ENCODE data around the gene ACOXL.
A peak's percentile ranks its signal among the peaks of the same experiment; 100 is the strongest.

The ACOXL gene

GRCh38 chr2:111119822-111120252 lies 387.5 kb downstream of the ACOXL start:
- no peak overlapping the region for H2AK5ac ChIP-seq (ENCODE audit: low read length, severe bottlenecking)
- peak overlapping the region; percentile 76 for H3K4me3 ChIP-seq (ENCODE audit: insufficient read depth in 1 of 2, low read depth in 1 of 2, low read length in 2 of 2)
- peaks cover 43% of the 10 kb centered on the region for H3K4me1 ChIP-seq (ENCODE audit: control insufficient read depth, insufficient read depth, low read depth, low read length)
- H4K91ac ChIP-seq (ENCODE audit: low read length): no peak overlapping the region
- H3K27ac ChIP-seq (ENCODE audit: low read length, poor library complexity, severe bottlenecking): no peak overlapping the region
- no peaks in the 10 kb centered on the region for H3K9me3 ChIP-seq (ENCODE audit: control insufficient read depth, low read length)
- H4K8ac ChIP-seq (ENCODE audit: low read length): no peak overlapping the region
- no peak overlapping the region for H2BK120ac ChIP-seq (ENCODE audit: low read depth, low read length)
- H3K23ac ChIP-seq (ENCODE audit: low read length in 2 of 2): peak overlapping the region; percentile 64 to 73
- no peak overlapping the region for H2BK15ac ChIP-seq (ENCODE audit: low read depth, poor library complexity, severe bottlenecking)
- peaks cover 7 to 9% of the 10 kb centered on the region in 2 experiments for H3K36me3 ChIP-seq (ENCODE audit: control insufficient read depth in 1 of 2, insufficient read depth in 2 of 2, low read depth in 1 of 2, low read length in 2 of 2)
- H2AFZ ChIP-seq (ENCODE audit: low read depth, low read length): peak overlapping the region; percentile 92
- no peak overlapping the region for H2BK12ac ChIP-seq (ENCODE audit: low read length in 2 of 2)
- peak overlapping the region; percentile 99 for H3K4me2 ChIP-seq (ENCODE audit: low read length, poor library complexity, severe bottlenecking)
- H2BK5ac ChIP-seq (ENCODE audit: low read depth, low read length, poor library complexity, severe bottlenecking): no peak overlapping the region
- H3K18ac ChIP-seq (ENCODE audit: low read depth in 1 of 2, low read length in 2 of 2): peak overlapping the region in 1 of 2 experiments; percentile 15
- 1% methylated on average over 27 of the region's 27 CpGs for WGBS
- no peak overlapping the region for H3K4ac ChIP-seq (ENCODE audit: low read depth in 1 of 2, low read length in 2 of 2)
- no peak overlapping the region for H3K14ac ChIP-seq (ENCODE audit: low read length in 2 of 2)
- DNase-seq: no peak
- peaks cover 14% of the 10 kb centered on the region for H3K79me1 ChIP-seq (replicated peaks; ENCODE audit: low read length, poor library complexity, severe bottlenecking)
- peak overlapping the region; percentile 63 for H3K9ac ChIP-seq (ENCODE audit: low read length)
- peaks cover 19 to 25% of the 10 kb centered on the region in 2 experiments for H3K27me3 ChIP-seq (ENCODE audit: control insufficient read depth in 1 of 2, insufficient read depth in 1 of 2, low read length in 2 of 2)

GRCh38 chr2:111120253-111121027 lies 388.1 kb downstream of the ACOXL start, which contains the start of gene BCL2L11:
TSS of gene BCL2L11 (plus strand) at chr2:111120914. CDS start at chr2:111123746, 2,832 bp downstream.
- Histone ChIP-seq H3K4me2 (ENCODE audit: low read length, poor library complexity, severe bottlenecking) (peak within 1 kb of the TSS; percentile 99), H3K4me3 (ENCODE audit: insufficient read depth in 1 of 2, low read depth in 1 of 2, low read length in 2 of 2) (peak within 1 kb of the TSS; percentile 93 to 94), H2BK5ac (ENCODE audit: low read depth, low read length, poor library complexity, severe bottlenecking) (no peak within 1 kb of the TSS), H3K79me1 (replicated peaks; ENCODE audit: low read length, poor library complexity, severe bottlenecking) (peaks cover 18% of the 10 kb centered on the region), H2BK12ac (ENCODE audit: low read length in 2 of 2) (peak within 1 kb of the TSS in 1 of 2 experiments; percentile 85), H3K27ac (ENCODE audit: low read length, poor library complexity, severe bottlenecking) (peak within 1 kb of the TSS; percentile 73), H2BK120ac (ENCODE audit: low read depth, low read length) (no peak within 1 kb of the TSS), H3K4ac (ENCODE audit: low read depth in 1 of 2, low read length in 2 of 2) (no peak within 1 kb of the TSS), H3K18ac (ENCODE audit: low read depth in 1 of 2, low read length in 2 of 2) (peak within 1 kb of the TSS; percentile 60 to 69), H3K23ac (ENCODE audit: low read length in 2 of 2) (peak within 1 kb of the TSS; percentile 64 to 97), H3K27me3 (ENCODE audit: control insufficient read depth in 1 of 2, insufficient read depth in 1 of 2, low read length in 2 of 2) (peaks cover 17 to 21% of the 10 kb centered on the region in 2 experiments), H4K8ac (ENCODE audit: low read length) (peak within 1 kb of the TSS; percentile 51), H3K4me1 (ENCODE audit: control insufficient read depth, insufficient read depth, low read depth, low read length) (peaks cover 43% of the 10 kb centered on the region), H2AK5ac (ENCODE audit: low read length, severe bottlenecking) (no peak within 1 kb of the TSS), H3K9me3 (ENCODE audit: control insufficient read depth, low read length) (no peaks in the 10 kb centered on the region), H4K91ac (ENCODE audit: low read length) (no peak within 1 kb of the TSS), H3K36me3 (ENCODE audit: control insufficient read depth in 1 of 2, insufficient read depth in 2 of 2, low read depth in 1 of 2, low read length in 2 of 2) (peaks cover 7 to 15% of the 10 kb centered on the region in 2 experiments), H2BK15ac (ENCODE audit: low read depth, poor library complexity, severe bottlenecking) (peak within 1 kb of the TSS; percentile 21), H3K14ac (ENCODE audit: low read length in 2 of 2) (peak within 1 kb of the TSS in 1 of 2 experiments; percentile 93), H3K9ac (ENCODE audit: low read length) (peak within 1 kb of the TSS; percentile 95), H2AFZ (ENCODE audit: low read depth, low read length) (peak within 1 kb of the TSS; percentile 92)
- peak; percentile 88 for DNase-seq
- WGBS: under 1% methylated on average over 58 of the region's 98 CpGs

GRCh38 chr2:111121028-111121827 lies 388.9 kb downstream of the ACOXL start:
- no peak overlapping the region for H2BK120ac ChIP-seq (ENCODE audit: low read depth, low read length)
- H3K27me3 ChIP-seq (ENCODE audit: control insufficient read depth in 1 of 2, insufficient read depth in 1 of 2, low read length in 2 of 2): peaks cover 15 to 20% of the 10 kb centered on the region in 2 experiments
- peak overlapping the region; percentile 82 for H3K4me2 ChIP-seq (ENCODE audit: low read length, poor library complexity, severe bottlenecking)
- H3K4ac ChIP-seq (ENCODE audit: low read depth in 1 of 2, low read length in 2 of 2): no peak overlapping the region
- H2AFZ ChIP-seq (ENCODE audit: low read depth, low read length): peak overlapping the region; percentile 80
- H4K91ac ChIP-seq (ENCODE audit: low read length): no peak overlapping the region
- H2BK5ac ChIP-seq (ENCODE audit: low read depth, low read length, poor library complexity, severe bottlenecking): no peak overlapping the region
- H3K23ac ChIP-seq (ENCODE audit: low read length in 2 of 2): peak overlapping the region; percentile 61 to 97
- H3K4me3 ChIP-seq (ENCODE audit: insufficient read depth in 1 of 2, low read depth in 1 of 2, low read length in 2 of 2): peak overlapping the region; percentile 93 to 94
- H3K27ac ChIP-seq (ENCODE audit: low read length, poor library complexity, severe bottlenecking): peak overlapping the region; percentile 73
- peaks cover 9 to 22% of the 10 kb centered on the region in 2 experiments for H3K36me3 ChIP-seq (ENCODE audit: control insufficient read depth in 1 of 2, insufficient read depth in 2 of 2, low read depth in 1 of 2, low read length in 2 of 2)
- peak overlapping the region; percentile 60 to 69 for H3K18ac ChIP-seq (ENCODE audit: low read depth in 1 of 2, low read length in 2 of 2)
- no peaks in the 10 kb centered on the region for H3K9me3 ChIP-seq (ENCODE audit: control insufficient read depth, low read length)
- peak overlapping the region; percentile 21 for H2BK15ac ChIP-seq (ENCODE audit: low read depth, poor library complexity, severe bottlenecking)
- peak overlapping the region; percentile 95 for H3K9ac ChIP-seq (ENCODE audit: low read length)
- no peak overlapping the region for H2BK12ac ChIP-seq (ENCODE audit: low read length in 2 of 2)
- peak; percentile 59 for DNase-seq
- peaks cover 23% of the 10 kb centered on the region for H3K79me1 ChIP-seq (replicated peaks; ENCODE audit: low read length, poor library complexity, severe bottlenecking)
- peaks cover 43% of the 10 kb centered on the region for H3K4me1 ChIP-seq (ENCODE audit: control insufficient read depth, insufficient read depth, low read depth, low read length)
- H4K8ac ChIP-seq (ENCODE audit: low read length): no peak overlapping the region
- peak overlapping the region in 1 of 2 experiments; percentile 93 for H3K14ac ChIP-seq (ENCODE audit: low read length in 2 of 2)
- H2AK5ac ChIP-seq (ENCODE audit: low read length, severe bottlenecking): no peak overlapping the region
- WGBS: 0% methylated on average over 71 of the region's 80 CpGs

Data from mesenchymal stem cell (in vitro differentiated cells and primary cell).